DOHH2 (cell line): ENCODE results near the gene ATG14.

Source experiments
- H3F3A ChIP-seq: fragments of 200-600 bp; sonication (generic), shearing (Covaris generic); 2 replicates; pipeline ENCODE4 v1.6.0; 2016; ENCODE audit warnings: antibody characterized with exemption, mild to moderate bottlenecking; ENCODE audit not compliant: control insufficient read depth, insufficient read depth
- H3K27ac ChIP-seq: fragments of 200-600 bp; sonication (generic); 2 replicates; pipeline ENCODE4 v1.5.1; 2014; ENCODE audit warnings: low read depth, mild to moderate bottlenecking, low read length, moderate library complexity
- H3K27me3 ChIP-seq: fragments of 200-600 bp; sonication (generic); 2 replicates; pipeline ENCODE4 v1.6.1; 2014; ENCODE audit warnings: mild to moderate bottlenecking, low read length, mixed read lengths; ENCODE audit not compliant: control insufficient read depth
- H3K36me3 ChIP-seq: fragments of 200-600 bp; sonication (generic); 2 replicates; pipeline ENCODE4 v1.6.1; 2014; ENCODE audit warnings: mild to moderate bottlenecking, low read length, moderate library complexity, mixed read lengths; ENCODE audit not compliant: control insufficient read depth
- H3K4me1 ChIP-seq: fragments of 200-600 bp; sonication (generic); 2 replicates; pipeline ENCODE4 v1.6.1; 2014; ENCODE audit warnings: mild to moderate bottlenecking, low read length, mixed read lengths; ENCODE audit not compliant: control insufficient read depth
- H3K4me2 ChIP-seq: fragments of 200-600 bp; sonication (generic); 2 replicates; pipeline ENCODE4 v1.6.0; 2014; ENCODE audit warnings: mild to moderate bottlenecking, low read length, moderate library complexity
- H3K4me3 ChIP-seq: fragments of 200-600 bp; sonication (generic); 2 replicates; pipeline ENCODE4 v1.5.1; 2014; ENCODE audit warnings: mild to moderate bottlenecking, low read length, mixed read lengths
- H3K79me2 ChIP-seq: fragments of 200-600 bp; sonication (generic); 2 replicates; pipeline ENCODE4 v1.6.1; 2014; ENCODE audit warnings: mild to moderate bottlenecking, low read length, mixed read lengths; ENCODE audit not compliant: control insufficient read depth
- H3K9me2 ChIP-seq: fragments of 200-600 bp; sonication (generic); replicated peaks from 2 replicates; pipeline ENCODE4 v1.6.1; 2014; ENCODE audit warnings: mild to moderate bottlenecking, low read length, mixed read lengths; ENCODE audit not compliant: control insufficient read depth
- H3K9me3 ChIP-seq: fragments of 200-600 bp; sonication (generic); 2 replicates; pipeline ENCODE4 v1.6.1; 2014; ENCODE audit warnings: antibody characterized with exemption, low read length, mixed read lengths; ENCODE audit not compliant: control insufficient read depth, insufficient read depth
- H4K20me1 ChIP-seq: fragments of 200-600 bp; sonication (generic); 2 replicates; pipeline ENCODE4 v1.6.0; 2014; ENCODE audit warnings: low read depth, mild to moderate bottlenecking, antibody characterized with exemption, low read length, moderate library complexity; ENCODE audit not compliant: control insufficient read depth, insufficient read depth
- CTCF ChIP-seq: fragments of 200-600 bp; sonication (generic); IDR thresholded peaks from one replicate; pipeline ENCODE4 v1.5.1; 2014; ENCODE audit warnings: antibody characterized with exemption, mild to moderate bottlenecking, low read depth, low read length; ENCODE audit not compliant: poor library complexity, severe bottlenecking
- EZH2phosphoT487 ChIP-seq: fragments of 200-600 bp; sonication (generic); IDR thresholded peaks from 2 replicates; pipeline ENCODE4 v1.6.1; 2017; ENCODE audit warnings: borderline replicate concordance, mild to moderate bottlenecking, antibody characterized with exemption, low read length, moderate library complexity, mixed read lengths

The ATG14 gene

GRCh38 chr14:55316564-55316963 is 95.1 kb downstream of the ATG14 start:
- H3K9me2 ChIP-seq: no peaks in the 10 kb centered on the region
- no peaks in the 10 kb centered on the region for H3K4me1 ChIP-seq
- no peak overlapping the region for H3K4me3 ChIP-seq
- H3K36me3 ChIP-seq: peaks cover 29% of the 10 kb centered on the region
- no peak overlapping the region for H3K4me2 ChIP-seq
- no peaks in the 10 kb centered on the region for H3K27me3 ChIP-seq
- H3K9me3 ChIP-seq: peaks cover 21% of the 10 kb centered on the region; the same call in 1 of the 2 replicates
- no peak for TF ChIP-seq EZH2phosphoT487
- TF ChIP-seq CTCF: no peak
- H3K79me2 ChIP-seq: peaks cover 6% of the 10 kb centered on the region; the same call in 1 of the 2 replicates
- H3F3A ChIP-seq: no peaks in the 10 kb centered on the region
- H4K20me1 ChIP-seq: no peaks in the 10 kb centered on the region
- H3K27ac ChIP-seq: no peak overlapping the region
